Esophagus muscularis mucosa (tissue), 4 donors: ENCODE data around the gene CLCNKB. TPM values are rescaled to one million over a fixed set of nuclear protein-coding genes. Genes with fewer than 3 reads are reported as not detected.
A peak's percentile ranks its signal among the peaks of the same experiment; 100 is the strongest.

Experiments
- DNase-seq: peaks from one replicate; pipeline ENCODE4 v3.0.0-alpha.2; 2017; ENCODE audit errors: extremely low spot score
- H3K27ac ChIP-seq, 4 donors: fragments of 200-600 bp; sonication (generic); replicated peaks in 1 of 4; 1 replicate in 3 of 4; 2 replicates in 1 of 4; pipeline ENCODE4 v1.5.1; 2016 to 2019; ENCODE audit warnings: mild to moderate bottlenecking in 1 of 4
- H3K27me3 ChIP-seq, 4 donors: fragments of 200-600 bp; sonication (generic); one replicate each; pipeline versions ENCODE4 v1.5.1 to v1.6.0; 2016 to 2019
- H3K36me3 ChIP-seq, 4 donors: fragments of 200-600 bp; sonication (generic); one replicate each; pipeline ENCODE4 v1.5.1; 2016 to 2019
- H3K4me1 ChIP-seq, 4 donors: fragments of 200-600 bp; sonication (generic); one replicate each; pipeline ENCODE4 v1.5.1; 2016 to 2019
- H3K4me3 ChIP-seq, 4 donors: fragments of 200-600 bp; sonication (generic); 1 replicate in 2 of 4; 2 replicates in 2 of 4; pipeline ENCODE4 v1.5.1; 2016 to 2019; ENCODE audit warnings: mild to moderate bottlenecking in 4 of 4, moderate library complexity in 1 of 4
- H3K9me3 ChIP-seq, 4 donors: fragments of 200-600 bp; sonication (generic); 1 replicate in 3 of 4; 2 replicates in 1 of 4; pipeline ENCODE4 v1.5.1; 2016 to 2019
- EP300 ChIP-seq: sonication (generic); formaldehyde crosslinking; IDR thresholded peaks from one replicate; pipeline ENCODE4 v1.6.1; 2017; ENCODE audit warnings: antibody characterized with exemption
- POLR2A ChIP-seq: fragments of 450-650 bp; IDR thresholded peaks from one replicate; pipeline ENCODE4 v1.6.1; 2017; ENCODE audit warnings: antibody characterized with exemption, moderate library complexity, mild to moderate bottlenecking, low read depth
- POLR2AphosphoS5 ChIP-seq, 2 donors: sonication (generic); formaldehyde crosslinking; IDR thresholded peaks; one replicate each; pipeline ENCODE4 v1.6.1; 2017; ENCODE audit warnings: antibody characterized with exemption in 2 of 2
- WGBS: methylation state at CpG from one replicate; pipeline ENCODE4 v1.1.5; 2018; 5-methylcytosine and 5-hydroxymethylcytosine counted together
- intact Hi-C: fragments of 100-400 bp; cut with DNase I; formaldehyde crosslinking; loops from one replicate; pipeline ENCODE4 v1.15.1; 2023
- total RNA-seq, 4 donors: library from RNA; depleted of rRNA; stranded (reverse); fragments of >200 nt; gene quantifications; one replicate each; pipeline versions ENCODE4 v1.1.0 to v1.2.1, GENCODE V29; 2016
- TF ChIP-seq, protein P1 (sequence below), 3 experiments: fragments of 200-600 bp in 2 of 3; fragments of 450-650 bp in 1 of 3; sonication (generic) in 2 of 3; IDR thresholded peaks; one replicate each; pipeline ENCODE4 v1.5.1; 2017 to 2019; ENCODE audit warnings: antibody characterized with exemption in 3 of 3, mild to moderate bottlenecking in 2 of 3, moderate library complexity in 1 of 3

The CLCNKB gene
- total RNA-seq, 4 donors from 2014 or later = 0.34 TPM; not detected in 3

DNA sequence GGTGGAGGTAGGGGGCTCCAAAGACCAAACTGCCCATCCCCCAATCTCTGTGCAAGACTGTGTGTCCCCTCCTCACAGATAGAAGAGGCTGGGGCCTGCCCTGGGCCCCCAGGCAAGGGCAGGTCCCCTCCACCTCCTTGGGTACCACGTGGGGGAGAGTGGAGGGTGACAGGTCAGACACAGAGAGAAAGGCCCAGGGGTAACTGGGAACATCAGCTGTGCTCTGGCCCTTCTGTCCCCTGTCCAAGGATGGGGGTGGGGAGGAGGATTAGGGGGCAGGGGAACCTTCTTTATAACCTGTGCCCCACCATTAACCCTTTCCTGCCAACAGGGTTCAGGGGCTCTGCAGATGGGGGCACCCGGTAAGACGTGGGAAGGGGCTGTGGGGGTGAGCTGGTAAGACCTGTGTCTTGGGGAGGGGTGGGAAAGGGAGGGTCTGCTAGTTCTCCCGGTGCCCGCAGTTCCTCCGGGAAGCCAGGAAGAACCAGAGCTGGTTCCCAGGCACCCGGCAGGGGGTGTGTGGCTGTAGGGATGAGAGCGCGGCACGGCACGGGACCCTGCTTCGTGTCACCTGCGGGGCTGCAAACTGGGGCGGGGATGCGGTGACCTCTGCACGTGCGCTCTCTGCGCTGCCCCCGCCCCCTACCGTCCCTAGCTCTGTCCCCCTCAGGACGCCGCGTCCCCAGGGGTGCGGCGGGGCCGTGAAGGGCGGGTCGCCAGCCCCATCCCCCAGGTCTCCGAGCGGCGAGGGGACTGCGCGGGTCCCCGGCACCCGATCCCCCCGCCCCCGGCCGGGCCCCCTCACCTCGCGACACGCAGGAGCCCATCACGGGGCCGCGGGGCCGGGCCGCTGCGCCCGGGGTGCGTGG, 29.3 kb downstream of the CLCNKB start:
- Histone ChIP-seq H3K9me3 (no peaks in the 10 kb centered on the region), H3K27ac (peak overlapping the region in 1 of 4 donors; percentile 37), H3K36me3 (no peaks in the 10 kb centered on the region), H3K4me1 (peaks cover 37 to 46% (median 41%) of the 10 kb centered on the region in 4 donors), H3K4me3 (peak overlapping the region; percentile 54 to 68 (median 56)), H3K27me3 (peaks cover 0 to 9% (median 2%) of the 10 kb centered on the region in 4 donors)
- intact Hi-C loops = loop anchor here (10.0 kb wide), 1 partner anchor 292 kb away; the partner anchor contains the start of gene SZRD1
- DNase-seq = no peak
- no peak for TF ChIP-seq POLR2A
- TF ChIP-seq, protein P1, sequence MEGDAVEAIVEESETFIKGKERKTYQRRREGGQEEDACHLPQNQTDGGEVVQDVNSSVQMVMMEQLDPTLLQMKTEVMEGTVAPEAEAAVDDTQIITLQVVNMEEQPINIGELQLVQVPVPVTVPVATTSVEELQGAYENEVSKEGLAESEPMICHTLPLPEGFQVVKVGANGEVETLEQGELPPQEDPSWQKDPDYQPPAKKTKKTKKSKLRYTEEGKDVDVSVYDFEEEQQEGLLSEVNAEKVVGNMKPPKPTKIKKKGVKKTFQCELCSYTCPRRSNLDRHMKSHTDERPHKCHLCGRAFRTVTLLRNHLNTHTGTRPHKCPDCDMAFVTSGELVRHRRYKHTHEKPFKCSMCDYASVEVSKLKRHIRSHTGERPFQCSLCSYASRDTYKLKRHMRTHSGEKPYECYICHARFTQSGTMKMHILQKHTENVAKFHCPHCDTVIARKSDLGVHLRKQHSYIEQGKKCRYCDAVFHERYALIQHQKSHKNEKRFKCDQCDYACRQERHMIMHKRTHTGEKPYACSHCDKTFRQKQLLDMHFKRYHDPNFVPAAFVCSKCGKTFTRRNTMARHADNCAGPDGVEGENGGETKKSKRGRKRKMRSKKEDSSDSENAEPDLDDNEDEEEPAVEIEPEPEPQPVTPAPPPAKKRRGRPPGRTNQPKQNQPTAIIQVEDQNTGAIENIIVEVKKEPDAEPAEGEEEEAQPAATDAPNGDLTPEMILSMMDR (IDR thresholded peaks at IDR 0.05) = no peak
- no peak for TF ChIP-seq POLR2AphosphoS5 (IDR thresholded peaks at IDR 0.05)
- TF ChIP-seq EP300 = no peak
- WGBS = 24% methylated on average over 10 of the region's 49 CpGs

DNA sequence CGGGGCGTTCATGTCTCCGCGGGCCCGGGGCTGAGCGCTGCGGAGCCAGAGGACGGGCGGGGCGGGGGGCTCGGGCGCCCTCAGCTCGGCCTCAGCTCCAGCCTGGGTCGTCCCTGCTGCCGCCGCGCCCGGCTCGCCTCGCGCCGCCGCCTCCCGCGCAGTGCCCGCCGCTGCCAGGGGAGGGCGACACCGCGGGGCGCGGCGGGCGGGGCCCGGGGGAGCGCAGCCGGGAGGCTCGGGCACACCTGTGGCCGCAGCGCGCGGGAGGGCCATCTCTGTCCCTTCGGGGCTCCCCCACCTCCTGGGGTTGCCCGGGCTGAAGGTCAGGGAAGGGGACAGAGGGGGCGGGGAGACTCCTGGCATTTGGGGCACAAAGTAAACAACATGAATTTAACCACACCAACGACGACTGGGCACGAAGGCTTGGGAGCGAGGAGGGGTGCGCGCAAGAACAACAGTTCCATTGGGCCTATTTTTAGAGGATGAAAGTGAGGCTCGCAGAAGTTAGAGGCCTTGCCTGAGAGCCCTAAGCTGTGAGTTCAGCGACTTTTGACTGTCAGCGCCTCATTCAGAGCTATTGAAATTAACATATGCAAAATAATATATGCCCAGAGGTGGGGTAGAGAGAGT, 30.0 kb downstream of the CLCNKB start, which contains the start of gene FAM131C:
Gene FAM131C (minus strand): TSS at position 162 of the 630 bp plus-strand sequence. CDS start 209 bp downstream, outside the sequence.
- Histone ChIP-seq H3K27me3 (peaks cover 0 to 9% (median 2%) of the 10 kb centered on the region in 4 donors), H3K36me3 (no peaks in the 10 kb centered on the region), H3K4me1 (peaks cover 30 to 38% (median 34%) of the 10 kb centered on the region in 4 donors), H3K27ac (peak within 1 kb of the TSS in 1 of 4 donors; percentile 37), H3K9me3 (no peaks in the 10 kb centered on the region), H3K4me3 (peak within 1 kb of the TSS; percentile 54 to 68 (median 56))
- WGBS = 6% methylated on average over 25 of the region's 54 CpGs
- TF ChIP-seq, protein P1 (IDR thresholded peaks at IDR 0.05) = peak; percentile 15 to 65 (median 63)
- TF ChIP-seq EP300 = no peak
- TF ChIP-seq POLR2AphosphoS5 (IDR thresholded peaks at IDR 0.05) = no peak
- intact Hi-C loops = loop anchor here (10.0 kb wide), 1 partner anchor 291 kb away; the partner anchor contains the start of gene SZRD1
- DNase-seq = no peak

DNA sequence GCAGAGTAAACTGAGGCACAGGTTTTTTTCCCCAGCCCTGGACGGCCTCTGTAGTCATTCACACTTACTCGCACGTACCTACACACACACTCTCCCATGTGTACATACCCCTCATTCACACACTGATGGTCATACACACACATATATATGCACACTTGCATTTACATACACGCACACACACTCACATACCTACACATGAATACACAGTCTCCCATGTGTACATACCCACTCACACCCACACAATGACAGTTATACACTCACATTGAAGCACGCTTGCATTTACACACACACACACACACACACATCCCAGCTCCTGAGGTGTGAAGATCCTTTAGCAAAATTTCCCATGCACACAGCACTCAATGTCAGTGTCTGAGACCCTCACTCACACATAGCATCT, 30.6 kb downstream of the CLCNKB start:
- intact Hi-C loops = loop anchor here (10.0 kb wide), 1 partner anchor 291 kb away; the partner anchor contains the start of gene SZRD1
- 82% methylated on average over 5 of the region's 5 CpGs for WGBS

DNA sequence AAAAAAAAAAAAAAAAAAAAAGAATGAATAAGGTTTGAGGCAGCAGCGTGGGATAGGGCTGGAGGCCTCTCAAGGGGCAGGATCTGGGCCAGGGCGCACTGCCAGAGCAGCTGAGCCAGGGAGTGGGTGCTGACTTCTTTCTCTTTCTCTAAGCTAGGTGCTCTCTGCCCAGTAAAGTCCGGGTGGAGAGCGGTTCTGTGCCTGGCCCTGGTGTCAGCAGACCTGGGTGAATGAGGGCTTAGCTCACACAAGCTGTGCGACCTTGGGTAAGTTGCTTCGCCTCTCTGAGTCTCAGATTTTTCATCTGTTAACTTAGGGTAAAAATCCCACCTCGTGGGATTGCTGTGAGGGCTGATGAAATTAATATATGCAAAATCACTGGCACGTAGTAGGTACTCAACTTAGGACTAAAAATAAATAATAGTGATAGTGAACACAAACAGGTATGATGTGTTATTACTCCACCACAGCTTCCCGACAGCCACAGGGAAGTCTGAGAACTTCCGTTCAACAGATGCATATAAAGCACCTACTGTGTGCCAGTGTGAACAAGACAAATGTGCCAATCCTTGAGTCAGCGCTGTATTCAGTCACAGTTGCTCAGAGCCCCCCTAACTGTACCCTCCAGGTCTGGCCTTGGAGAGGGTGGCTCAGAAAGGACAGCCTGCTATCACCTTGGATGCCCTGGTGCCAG, 31.9 kb downstream of the CLCNKB start:
- intact Hi-C loops = loop anchor here (10.0 kb wide), 1 partner anchor 289 kb away; the partner anchor contains the start of gene SZRD1
- Histone ChIP-seq H3K4me1 (peaks cover 38 to 46% (median 39%) of the 10 kb centered on the region in 4 donors), H3K27ac (no peak overlapping the region), H3K9me3 (no peaks in the 10 kb centered on the region), H3K36me3 (no peaks in the 10 kb centered on the region), H3K4me3 (no peak overlapping the region), H3K27me3 (peaks cover 0 to 9% (median 2%) of the 10 kb centered on the region in 4 donors)
- 60% methylated on average over 11 of the region's 11 CpGs for WGBS
- TF ChIP-seq EP300 (no peak), POLR2A (no peak), POLR2AphosphoS5 (IDR thresholded peaks at IDR 0.05) (no peak)
- TF ChIP-seq, protein P1 (IDR thresholded peaks at IDR 0.05) = no peak
- DNase-seq = no peak

More for the DNA sequence above, 30.6 kb downstream of the CLCNKB start:
- no peak for TF ChIP-seq POLR2AphosphoS5 (IDR thresholded peaks at IDR 0.05)
- TF ChIP-seq, protein P1 (IDR thresholded peaks at IDR 0.05) = no peak
- TF ChIP-seq EP300 = no peak
- no peak for TF ChIP-seq POLR2A
- no peak overlapping the region for H3K4me3 ChIP-seq
- H3K27ac ChIP-seq = no peak overlapping the region
- no peaks in the 10 kb centered on the region for H3K36me3 ChIP-seq
- H3K4me1 ChIP-seq = peaks cover 35 to 42% (median 37%) of the 10 kb centered on the region in 4 donors
- peaks cover 0 to 9% (median 2%) of the 10 kb centered on the region in 4 donors for H3K27me3 ChIP-seq
- H3K9me3 ChIP-seq = no peaks in the 10 kb centered on the region
- DNase-seq = no peak
